BE2C (cell line): Measurements from ENCODE around the gene SMAD2.

Experiments used
- DNase-seq: peaks from one replicate; pipeline ENCODE4 v3.0.0-alpha.2; 2020
- H3K27me3 ChIP-seq: fragments of 250-450 bp; sonication (Bioruptor Pico); 2 replicates; pipeline ENCODE4 v1.5.1; 2020; ENCODE audit warnings: mild to moderate bottlenecking
- H3K36me3 ChIP-seq: fragments of 250-450 bp; sonication (Bioruptor Pico); 2 replicates; pipeline ENCODE4 v1.5.1; 2020; ENCODE audit warnings: mild to moderate bottlenecking
- H3K4me1 ChIP-seq: fragments of 250-450 bp; sonication (Bioruptor Pico); 2 replicates; pipeline ENCODE4 v1.5.1; 2020
- H3K4me3 ChIP-seq: 2 replicates; pipeline ENCODE4 v1.5.1; 2011; ENCODE audit warnings: low read depth, low read length
- H3K9me3 ChIP-seq: fragments of 250-450 bp; sonication (Bioruptor Pico); 2 replicates; pipeline ENCODE4 v1.5.1; 2020
- CTCF ChIP-seq: IDR thresholded peaks from 2 replicates; pipeline ENCODE4 v1.5.1; 2012; ENCODE audit warnings: mild to moderate bottlenecking, low read depth, low read length

The SMAD2 gene

GRCh38 chr18:47798366-47798765 lies 132.1 kb downstream of the SMAD2 start:
- Histone ChIP-seq H3K27me3 (no peaks in the 10 kb centered on the region), H3K4me3 (no peak overlapping the region), H3K36me3 (no peaks in the 10 kb centered on the region), H3K4me1 (peaks cover 10% of the 10 kb centered on the region), H3K9me3 (no peaks in the 10 kb centered on the region)
- TF ChIP-seq CTCF: no peak
- DNase-seq: no peak

DNA sequence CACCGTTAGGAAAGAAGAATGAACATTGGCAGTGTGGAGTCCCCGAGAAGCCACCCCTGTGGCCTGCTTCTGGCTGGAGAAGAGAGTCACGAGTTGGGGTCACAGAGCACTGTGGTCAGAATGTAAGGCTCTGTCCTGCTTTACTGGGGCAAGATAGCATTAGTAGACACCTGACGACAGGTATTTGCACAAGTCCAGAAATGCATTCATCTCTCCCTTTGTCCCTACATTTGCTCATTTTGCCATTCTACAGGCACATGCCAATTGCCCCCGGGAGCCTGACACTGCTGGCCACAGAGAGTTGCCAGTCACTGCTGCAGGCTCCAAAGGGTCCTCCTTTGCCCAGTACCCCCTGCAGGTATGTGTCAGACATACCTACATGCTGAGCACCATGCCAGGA lies 133.3 kb downstream of the SMAD2 start:
- Histone ChIP-seq H3K36me3 (no peaks in the 10 kb centered on the region), H3K9me3 (no peaks in the 10 kb centered on the region), H3K4me1 (peaks cover 8% of the 10 kb centered on the region), H3K27me3 (no peaks in the 10 kb centered on the region), H3K4me3 (no peak overlapping the region)
- no peak for TF ChIP-seq CTCF
- DNase-seq: no peak

DNA sequence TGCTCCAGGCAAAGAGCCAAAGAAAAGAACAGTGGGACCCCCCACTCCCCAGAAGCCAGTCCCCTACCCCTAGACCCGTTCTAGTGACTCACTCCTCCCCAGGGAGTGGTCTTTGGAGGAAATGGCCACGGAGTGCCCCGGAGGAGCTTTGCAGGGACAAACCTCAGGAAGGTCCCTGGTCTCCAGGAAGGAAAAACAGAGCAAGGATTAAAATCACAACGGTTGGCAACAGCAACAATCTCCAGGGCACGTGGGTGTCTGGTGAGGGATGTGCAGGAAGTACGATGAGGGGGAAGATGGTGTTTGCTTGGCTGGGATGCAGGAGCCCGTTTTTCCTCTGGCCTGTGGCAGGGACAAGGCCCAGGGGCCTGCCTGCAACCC lies 135.0 kb downstream of the SMAD2 start:
- no peak overlapping the region for H3K4me3 ChIP-seq
- H3K27me3 ChIP-seq: no peaks in the 10 kb centered on the region
- peak; percentile 42 for DNase-seq
- TF ChIP-seq CTCF: no peak
- H3K9me3 ChIP-seq: no peaks in the 10 kb centered on the region
- no peaks in the 10 kb centered on the region for H3K4me1 ChIP-seq
- H3K36me3 ChIP-seq: no peaks in the 10 kb centered on the region

- Histone ChIP-seq H3K36me3 (no peaks in the 10 kb centered on the region), H3K27me3 (no peaks in the 10 kb centered on the region), H3K4me1 (no peaks in the 10 kb centered on the region), H3K4me3 (no peak overlapping the region), H3K9me3 (no peaks in the 10 kb centered on the region)
- TF ChIP-seq CTCF: no peak
- no peak for DNase-seq
These were observed 135.6 kb downstream of the SMAD2 start for GRCh38 chr18:47794725-47795433.

GRCh38 chr18:47793609-47794008 lies 136.8 kb downstream of the SMAD2 start:
- TF ChIP-seq CTCF: no peak
- Histone ChIP-seq H3K9me3 (no peaks in the 10 kb centered on the region), H3K27me3 (no peaks in the 10 kb centered on the region), H3K4me3 (no peak overlapping the region), H3K36me3 (no peaks in the 10 kb centered on the region), H3K4me1 (no peaks in the 10 kb centered on the region)
- DNase-seq: no peak

DNA sequence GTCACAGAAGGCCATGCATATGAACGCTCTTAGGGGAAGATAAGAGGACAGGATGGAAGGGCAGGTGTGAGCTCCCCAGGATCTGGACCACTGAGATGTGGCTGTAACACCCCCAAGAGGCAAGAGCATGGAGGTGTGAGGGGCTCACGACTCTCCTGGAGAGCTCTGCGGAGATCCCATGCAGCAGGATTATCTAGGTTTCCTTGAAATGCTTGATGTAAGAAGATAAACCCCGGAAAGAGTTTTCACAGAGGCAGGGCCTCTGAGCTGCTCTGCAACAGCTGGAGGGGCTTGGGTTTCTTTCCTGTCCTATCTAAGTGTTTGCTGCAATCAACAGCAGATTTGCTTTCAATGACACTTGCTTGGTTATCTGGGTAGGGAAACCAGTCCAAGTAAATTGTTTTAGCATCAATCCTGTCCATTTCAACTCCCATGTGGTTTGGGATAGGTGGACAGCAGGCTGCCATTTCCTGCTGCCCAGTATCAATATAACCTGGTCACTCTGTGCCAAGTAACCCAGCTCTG lies 138.9 kb downstream of the SMAD2 start:
- Histone ChIP-seq H3K27me3 (no peaks in the 10 kb centered on the region), H3K4me3 (no peak overlapping the region), H3K9me3 (no peaks in the 10 kb centered on the region), H3K36me3 (no peaks in the 10 kb centered on the region), H3K4me1 (no peaks in the 10 kb centered on the region)
- TF ChIP-seq CTCF: no peak
- no peak for DNase-seq
